Trophoblast cell (in vitro differentiated cells and primary cell): Measurements from ENCODE around the gene CFAP46.

Experiments
- DNase-seq, 2 donors: peaks; one replicate each; pipeline ENCODE4 v3.0.0-alpha.2; 2016
- H2AFZ ChIP-seq: 2 replicates; pipeline ENCODE4 v1.6.1; 2013; ENCODE audit warnings: low read length, moderate library complexity, mild to moderate bottlenecking; ENCODE audit not compliant: insufficient read depth, poor library complexity
- H2AK5ac ChIP-seq: 2 replicates; pipeline ENCODE4 v1.6.1; 2013; ENCODE audit warnings: mild to moderate bottlenecking, low read length
- H2BK120ac ChIP-seq: 2 replicates; pipeline ENCODE4 v1.6.1; 2013; ENCODE audit warnings: low read length, mild to moderate bottlenecking, moderate library complexity; ENCODE audit not compliant: insufficient read depth, poor library complexity
- H2BK12ac ChIP-seq: 2 replicates; pipeline ENCODE4 v1.6.1; 2013; ENCODE audit warnings: mild to moderate bottlenecking, low read length, moderate library complexity
- H2BK5ac ChIP-seq: 2 replicates; pipeline ENCODE4 v1.6.1; 2013; ENCODE audit warnings: low read length, low read depth, moderate library complexity, mild to moderate bottlenecking; ENCODE audit not compliant: poor library complexity
- H3K14ac ChIP-seq: 2 replicates; pipeline ENCODE4 v1.6.1; 2013; ENCODE audit warnings: mild to moderate bottlenecking, low read length
- H3K18ac ChIP-seq: 2 replicates; pipeline ENCODE4 v1.6.1; 2013; ENCODE audit warnings: mild to moderate bottlenecking, low read length
- H3K23ac ChIP-seq: 2 replicates; pipeline ENCODE4 v1.6.1; 2013; ENCODE audit warnings: low read length
- H3K27ac ChIP-seq: 2 replicates; pipeline ENCODE4 v1.5.1; 2013; ENCODE audit warnings: low read depth, mild to moderate bottlenecking, inconsistent platforms, low read length, moderate library complexity
- H3K27me3 ChIP-seq: 2 replicates; pipeline ENCODE4 v1.6.1; 2013; ENCODE audit warnings: inconsistent platforms, mild to moderate bottlenecking, low read length, moderate library complexity; ENCODE audit not compliant: insufficient read depth
- H3K36me3 ChIP-seq, 2 experiments: 1 replicate in 1 of 2; 2 replicates in 1 of 2; pipeline ENCODE4 v1.6.1; 2013; ENCODE audit warnings: low read length in 2 of 2, mild to moderate bottlenecking in 2 of 2, moderate library complexity in 1 of 2; ENCODE audit not compliant: insufficient read depth in 2 of 2, control insufficient read depth in 1 of 2
- H3K4ac ChIP-seq: 2 replicates; pipeline ENCODE4 v1.6.1; 2013; ENCODE audit warnings: low read depth, mild to moderate bottlenecking, low read length, moderate library complexity
- H3K4me1 ChIP-seq, 2 experiments: 1 replicate in 1 of 2; 2 replicates in 1 of 2; pipeline ENCODE4 v1.6.1; 2013; ENCODE audit warnings: low read length in 2 of 2, mild to moderate bottlenecking in 2 of 2, moderate library complexity in 1 of 2; ENCODE audit not compliant: insufficient read depth in 2 of 2, control insufficient read depth in 1 of 2
- H3K4me2 ChIP-seq: 2 replicates; pipeline ENCODE4 v1.6.1; 2013; ENCODE audit warnings: inconsistent platforms, mild to moderate bottlenecking, low read length, moderate library complexity
- H3K4me3 ChIP-seq: 2 replicates; pipeline ENCODE4 v1.5.1; 2013; ENCODE audit warnings: mild to moderate bottlenecking, low read depth, low read length, inconsistent platforms
- H3K79me1 ChIP-seq: one replicate; pipeline ENCODE4 v1.6.1; 2013; ENCODE audit warnings: low read length
- H3K79me2 ChIP-seq: 2 replicates; pipeline ENCODE4 v1.6.1; 2013; ENCODE audit warnings: low read length, mild to moderate bottlenecking; ENCODE audit not compliant: control insufficient read depth, insufficient read depth, poor library complexity
- H3K9ac ChIP-seq: 2 replicates; pipeline ENCODE4 v1.6.1; 2013; ENCODE audit warnings: mild to moderate bottlenecking, low read length
- H3K9me3 ChIP-seq: 2 replicates; pipeline ENCODE4 v1.6.1; 2013; ENCODE audit warnings: low read depth, mild to moderate bottlenecking, control low read depth, inconsistent platforms, low read length; ENCODE audit not compliant: insufficient read depth
- H4K12ac ChIP-seq: 2 replicates; pipeline ENCODE4 v1.6.1; 2013; ENCODE audit warnings: low read depth, mild to moderate bottlenecking, low read length, moderate library complexity
- H4K8ac ChIP-seq: 2 replicates; pipeline ENCODE4 v1.6.1; 2013; ENCODE audit warnings: low read depth, mild to moderate bottlenecking, low read length, moderate library complexity
- H4K91ac ChIP-seq: one replicate; pipeline ENCODE4 v1.6.1; 2013; ENCODE audit warnings: low read depth, mild to moderate bottlenecking, low read length, moderate library complexity
- WGBS: extraction: QIAGEN DNeasy Blood & Tissue Kit; methylation state at CpG from one replicate; pipeline ENCODE4 v1.1.7; 2013; ENCODE audit warnings: missing lambda C conversion rate; ENCODE audit not compliant: insufficient read length, insufficient coverage; ENCODE audit errors: extremely low coverage; 5-methylcytosine and 5-hydroxymethylcytosine counted together

The CFAP46 gene

GRCh38 chr10:132788831-132789219 lies 153.5 kb downstream of the CFAP46 start:
- H2BK120ac ChIP-seq = no peak overlapping the region
- H3K9me3 ChIP-seq = peaks cover 13% of the 10 kb centered on the region
- H3K4me3 ChIP-seq = no peak overlapping the region
- H3K79me2 ChIP-seq = no peaks in the 10 kb centered on the region
- no peak overlapping the region for H2BK12ac ChIP-seq
- no peak overlapping the region for H3K14ac ChIP-seq
- no peak overlapping the region for H3K9ac ChIP-seq
- H3K4me2 ChIP-seq = peak overlapping the region; percentile 61
- H3K23ac ChIP-seq = no peak overlapping the region
- no peak overlapping the region for H4K8ac ChIP-seq
- no peak overlapping the region for H3K4ac ChIP-seq
- H3K27ac ChIP-seq = no peak overlapping the region
- peaks cover 9 to 12% of the 10 kb centered on the region in 2 experiments for H3K4me1 ChIP-seq
- peaks cover 62% of the 10 kb centered on the region for H3K27me3 ChIP-seq
- no peak overlapping the region for H3K18ac ChIP-seq
- H2BK5ac ChIP-seq = no peak overlapping the region
- H3K79me1 ChIP-seq = no peaks in the 10 kb centered on the region
- H4K91ac ChIP-seq = no peak overlapping the region
- no peaks in the 10 kb centered on the region for H3K36me3 ChIP-seq
- no peak overlapping the region for H2AFZ ChIP-seq
- DNase-seq = no peak
- H4K12ac ChIP-seq = no peak overlapping the region
- no peak overlapping the region for H2AK5ac ChIP-seq
- no CpG with 5 or more reads among the region's 30 CpGs for WGBS

GRCh38 chr10:132788180-132788830 lies 154.1 kb downstream of the CFAP46 start:
- Histone ChIP-seq H2AK5ac (no peak overlapping the region), H3K4ac (no peak overlapping the region), H2BK120ac (no peak overlapping the region), H3K79me2 (no peaks in the 10 kb centered on the region), H3K18ac (no peak overlapping the region), H2BK12ac (no peak overlapping the region), H3K4me2 (peak overlapping the region; percentile 61), H3K9ac (no peak overlapping the region), H2AFZ (no peak overlapping the region), H3K4me1 (peaks cover 9 to 12% of the 10 kb centered on the region in 2 experiments), H4K12ac (no peak overlapping the region), H3K79me1 (no peaks in the 10 kb centered on the region), H3K14ac (no peak overlapping the region), H2BK5ac (no peak overlapping the region), H3K4me3 (no peak overlapping the region), H3K27ac (no peak overlapping the region), H3K9me3 (peaks cover 14% of the 10 kb centered on the region), H3K27me3 (peaks cover 67% of the 10 kb centered on the region), H3K23ac (no peak overlapping the region), H4K8ac (no peak overlapping the region), H3K36me3 (no peaks in the 10 kb centered on the region), H4K91ac (no peak overlapping the region)
- WGBS = no CpG with 5 or more reads among the region's 79 CpGs
- DNase-seq = no peak

- WGBS = no CpG with 5 or more reads among the region's 80 CpGs
- Histone ChIP-seq H3K4me2 (peak overlapping the region; percentile 61), H3K23ac (no peak overlapping the region)
These were observed 154.7 kb downstream of the CFAP46 start for GRCh38 chr10:132787495-132788179.

GRCh38 chr10:132786884-132787494 lies 155.4 kb downstream of the CFAP46 start:
- Histone ChIP-seq H2AK5ac (no peak overlapping the region), H2BK120ac (no peak overlapping the region), H3K14ac (no peak overlapping the region), H2BK5ac (no peak overlapping the region), H3K79me2 (no peaks in the 10 kb centered on the region), H3K4ac (no peak overlapping the region), H3K23ac (no peak overlapping the region), H2AFZ (no peak overlapping the region), H4K8ac (no peak overlapping the region), H4K12ac (no peak overlapping the region), H3K36me3 (peaks cover 4% of the 10 kb centered on the region in 2 experiments), H3K18ac (no peak overlapping the region), H3K4me1 (peaks cover 9 to 12% of the 10 kb centered on the region in 2 experiments), H2BK12ac (no peak overlapping the region), H3K4me3 (peak overlapping the region; percentile 37), H3K27me3 (peaks cover 73% of the 10 kb centered on the region), H4K91ac (no peak overlapping the region), H3K9ac (no peak overlapping the region), H3K79me1 (no peaks in the 10 kb centered on the region), H3K4me2 (peak overlapping the region; percentile 49), H3K27ac (no peak overlapping the region), H3K9me3 (peaks cover 14% of the 10 kb centered on the region)
- WGBS = no CpG with 5 or more reads among the region's 80 CpGs
- no peak for DNase-seq

More at GRCh38 chr10:132787495-132788179, 154.7 kb downstream of the CFAP46 start:
- H2AK5ac ChIP-seq = no peak overlapping the region
- H3K4me1 ChIP-seq = peaks cover 9 to 12% of the 10 kb centered on the region in 2 experiments
- no peak overlapping the region for H4K12ac ChIP-seq
- H2BK12ac ChIP-seq = no peak overlapping the region
- H3K79me2 ChIP-seq = no peaks in the 10 kb centered on the region
- DNase-seq = no peak
- H3K4ac ChIP-seq = no peak overlapping the region
- no peak overlapping the region for H4K8ac ChIP-seq
- no peak overlapping the region for H3K27ac ChIP-seq
- H3K4me3 ChIP-seq = peak overlapping the region; percentile 37
- H3K14ac ChIP-seq = no peak overlapping the region
- H3K36me3 ChIP-seq = peaks cover under 1% of the 10 kb centered on the region in 2 experiments
- no peak overlapping the region for H2AFZ ChIP-seq
- H3K79me1 ChIP-seq = no peaks in the 10 kb centered on the region
- no peak overlapping the region for H3K9ac ChIP-seq
- no peak overlapping the region for H2BK5ac ChIP-seq
- H2BK120ac ChIP-seq = no peak overlapping the region
- no peak overlapping the region for H3K18ac ChIP-seq
- no peak overlapping the region for H4K91ac ChIP-seq
- peaks cover 14% of the 10 kb centered on the region for H3K9me3 ChIP-seq
- peaks cover 71% of the 10 kb centered on the region for H3K27me3 ChIP-seq
